ENCODE data around the gene AFF3. TPM values are rescaled to one million over a fixed set of nuclear protein-coding genes. Genes with fewer than 3 reads are reported as not detected.

Gene AFF3
- total RNA-seq, 4 donors from 2014 or later: 3.1 to 5.0 (median 3.7) TPM

GRCh38 chr2:100075532-100075931, 66.9 kb downstream of the AFF3 start:
- 91% methylated on average over 3 of the region's 3 CpGs for WGBS
- H3K9me3 ChIP-seq: no peaks in the 10 kb centered on the region
- no peak for DNase-seq (ENCODE audit: low spot score in 2 of 2)
- TF ChIP-seq EP300 (IDR thresholded peaks at IDR 0.05) (no peak), POLR2AphosphoS5 (IDR thresholded peaks at IDR 0.05) (no peak), POLR2A (IDR thresholded peaks at IDR 0.05) (no peak), CTCF (IDR thresholded peaks at IDR 0.05) (no peak)
- H3K36me3 ChIP-seq: no peaks in the 10 kb centered on the region
- H3K27me3 ChIP-seq: no peaks in the 10 kb centered on the region
- H3K4me1 ChIP-seq: no peaks in the 10 kb centered on the region
- H3K27ac ChIP-seq: no peak overlapping the region
- H3K4me3 ChIP-seq: no peak overlapping the region

GRCh38 chr2:100073110-100073509, 69.3 kb downstream of the AFF3 start:
- TF ChIP-seq POLR2A (IDR thresholded peaks at IDR 0.05) (no peak), EP300 (IDR thresholded peaks at IDR 0.05) (no peak), POLR2AphosphoS5 (IDR thresholded peaks at IDR 0.05) (no peak), CTCF (IDR thresholded peaks at IDR 0.05) (no peak)

GRCh38 chr2:100072503-100072902, 69.9 kb downstream of the AFF3 start:
- Histone ChIP-seq H3K27ac (no peak overlapping the region), H3K4me3 (no peak overlapping the region), H3K27me3 (no peaks in the 10 kb centered on the region), H3K4me1 (no peaks in the 10 kb centered on the region), H3K9me3 (no peaks in the 10 kb centered on the region), H3K36me3 (no peaks in the 10 kb centered on the region)
- no peak for TF ChIP-seq POLR2A (IDR thresholded peaks at IDR 0.05)
- TF ChIP-seq POLR2AphosphoS5 (IDR thresholded peaks at IDR 0.05): no peak
- no peak for TF ChIP-seq EP300 (IDR thresholded peaks at IDR 0.05)
- no peak for TF ChIP-seq CTCF (IDR thresholded peaks at IDR 0.05)
- no peak for DNase-seq (ENCODE audit: low spot score in 2 of 2)
- whole genome bisulfite sequencing: 80% methylated on average over 3 of the region's 3 CpGs

More at GRCh38 chr2:100073110-100073509, 69.3 kb downstream of the AFF3 start:
- H3K27me3 ChIP-seq: no peaks in the 10 kb centered on the region
- H3K9me3 ChIP-seq: no peaks in the 10 kb centered on the region
- DNase-seq (ENCODE audit: low spot score in 2 of 2): no peak
- no peaks in the 10 kb centered on the region for H3K36me3 ChIP-seq
- H3K27ac ChIP-seq: no peak overlapping the region
- WGBS: 87% methylated on average over 3 of the region's 3 CpGs
- H3K4me3 ChIP-seq: no peak overlapping the region
- H3K4me1 ChIP-seq: no peaks in the 10 kb centered on the region

GRCh38 chr2:100071335-100072043, 70.9 kb downstream of the AFF3 start:
- Histone ChIP-seq H3K27me3 (no peaks in the 10 kb centered on the region), H3K36me3 (no peaks in the 10 kb centered on the region), H3K4me1 (peaks cover 7% of the 10 kb centered on the region), H3K4me3 (no peak overlapping the region), H3K9me3 (no peaks in the 10 kb centered on the region), H3K27ac (no peak overlapping the region)
- 81% methylated on average over 13 of the region's 13 CpGs for WGBS
- DNase-seq (ENCODE audit: low spot score in 2 of 2): no peak
- TF ChIP-seq POLR2A (IDR thresholded peaks at IDR 0.05) (no peak), EP300 (IDR thresholded peaks at IDR 0.05) (no peak), CTCF (IDR thresholded peaks at IDR 0.05) (no peak), POLR2AphosphoS5 (IDR thresholded peaks at IDR 0.05) (no peak)

- WGBS: 26% methylated on average over 4 of the region's 4 CpGs
- TF ChIP-seq POLR2A (IDR thresholded peaks at IDR 0.05): no peak
- TF ChIP-seq EP300 (IDR thresholded peaks at IDR 0.05): no peak
- no peak for TF ChIP-seq POLR2AphosphoS5 (IDR thresholded peaks at IDR 0.05)
- TF ChIP-seq CTCF (IDR thresholded peaks at IDR 0.05): no peak
- H3K4me1 ChIP-seq: peaks cover 11% of the 10 kb centered on the region
Measured at GRCh38 chr2:100070078-100070477, 72.3 kb downstream of the AFF3 start.

More at GRCh38 chr2:100070078-100070477, 72.3 kb downstream of the AFF3 start:
- H3K36me3 ChIP-seq: no peaks in the 10 kb centered on the region
- no peak for DNase-seq (ENCODE audit: low spot score in 2 of 2)
- H3K4me3 ChIP-seq: no peak overlapping the region
- no peaks in the 10 kb centered on the region for H3K9me3 ChIP-seq
- H3K27me3 ChIP-seq: no peaks in the 10 kb centered on the region
- no peak overlapping the region for H3K27ac ChIP-seq
